ENCODE data around the gene XDH.
A peak's percentile ranks its signal among the peaks of the same experiment; 100 is the strongest.

Gene XDH

GRCh38 chr2:31365348-31365747 lies 49.2 kb downstream of the XDH start:
- no peak for DNase-seq (ENCODE audit: low read depth)

- no peak for DNase-seq (ENCODE audit: low read depth)
Measured at GRCh38 chr2:31363956-31364750, 50.4 kb downstream of the XDH start.

GRCh38 chr2:31362581-31362980 lies 52.0 kb downstream of the XDH start:
- DNase-seq (ENCODE audit: low read depth) = no peak

GRCh38 chr2:31359229-31359628 lies 55.3 kb downstream of the XDH start:
- DNase-seq (ENCODE audit: low read depth) = no peak

GRCh38 chr2:31354837-31355236 lies 59.7 kb downstream of the XDH start:
- no peak for DNase-seq (ENCODE audit: low read depth)

GRCh38 chr2:31353179-31353578 lies 61.4 kb downstream of the XDH start:
- no peak for DNase-seq (ENCODE audit: low read depth)

- no peak for DNase-seq (ENCODE audit: low read depth)
Measured at GRCh38 chr2:31349684-31350083, 64.9 kb downstream of the XDH start.

GRCh38 chr2:31349160-31349559 lies 65.4 kb downstream of the XDH start:
- no peak for DNase-seq (ENCODE audit: low read depth)

- no peak for DNase-seq (ENCODE audit: low read depth)
Measured at GRCh38 chr2:31348618-31349017, 65.9 kb downstream of the XDH start.

GRCh38 chr2:31347750-31348149 lies 66.8 kb downstream of the XDH start:
- no peak for DNase-seq (ENCODE audit: low read depth)

GRCh38 chr2:31347319-31347718 lies 67.2 kb downstream of the XDH start:
- no peak for DNase-seq (ENCODE audit: low read depth)

- no peak for DNase-seq (ENCODE audit: low read depth)
Measured at GRCh38 chr2:31344447-31344846, 70.1 kb downstream of the XDH start.

- no peak for DNase-seq (ENCODE audit: low read depth)
Measured at GRCh38 chr2:31341351-31341750, 73.2 kb downstream of the XDH start.

GRCh38 chr2:31339696-31340095 lies 74.8 kb downstream of the XDH start:
- DNase-seq (ENCODE audit: low read depth) = no peak

GRCh38 chr2:31337860-31338259 lies 76.7 kb downstream of the XDH start:
- peak; percentile 84 for DNase-seq (ENCODE audit: low read depth)

GRCh38 chr2:31337197-31337596 lies 77.3 kb downstream of the XDH start:
- no peak for DNase-seq (ENCODE audit: low read depth)

- DNase-seq (ENCODE audit: low read depth) = peak; percentile 73
Measured at GRCh38 chr2:31335921-31336585, 78.5 kb downstream of the XDH start.

GRCh38 chr2:31334311-31335026 lies 80.1 kb downstream of the XDH start:
- no peak for DNase-seq (ENCODE audit: low read depth)

GRCh38 chr2:31333527-31334183 lies 80.9 kb downstream of the XDH start:
- DNase-seq (ENCODE audit: low read depth) = no peak

- no peak for DNase-seq (ENCODE audit: low read depth)
Measured at GRCh38 chr2:31333046-31333445, 81.5 kb downstream of the XDH start.

- DNase-seq (ENCODE audit: low read depth) = no peak
Measured at GRCh38 chr2:31332521-31332920, 82.0 kb downstream of the XDH start.

- DNase-seq (ENCODE audit: low read depth) = no peak
Measured at GRCh38 chr2:31331156-31331555, 83.4 kb downstream of the XDH start.

All from non-pigmented ciliary epithelial cell (primary cell).